GM19035 (cell line): ENCODE data around the gene RHBDL3.
"Not testable (repeated sequence)": the region's sequence is repeated elsewhere in the genome, so short reads cannot be mapped to it uniquely, and the experiment has no call there.

ENCODE experiments used
- ATAC-seq: cut with Tn5 transposase; IDR thresholded peaks from one replicate; pipeline ENCODE4 v1.9.1; 2021; ENCODE audit not compliant: unreplicated experiment

The RHBDL3 gene

DNA sequence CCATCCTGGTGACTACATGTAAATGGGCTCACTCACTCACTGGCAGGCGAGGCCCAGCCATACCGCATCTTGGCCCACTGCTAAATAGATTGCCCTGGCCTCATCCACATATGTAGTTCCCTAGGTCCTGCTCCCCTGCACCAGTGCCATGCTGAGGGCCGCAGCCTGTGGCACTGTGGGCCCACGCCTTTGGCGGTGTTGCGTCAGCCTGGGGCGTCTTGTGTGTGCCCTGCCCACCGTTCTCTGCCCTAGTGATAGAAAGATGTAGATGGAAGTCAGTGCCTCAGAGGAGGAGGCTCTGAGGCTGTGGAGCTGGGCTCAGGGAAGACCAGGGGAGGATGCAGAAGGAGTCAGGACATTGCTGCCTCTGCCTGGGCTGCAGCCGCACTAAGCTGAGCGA lies 57.4 kb downstream of the RHBDL3 start:
- no peak for ATAC-seq

GRCh38 chr17:32323811-32324491 lies 58.3 kb downstream of the RHBDL3 start:
- no peak for ATAC-seq

DNA sequence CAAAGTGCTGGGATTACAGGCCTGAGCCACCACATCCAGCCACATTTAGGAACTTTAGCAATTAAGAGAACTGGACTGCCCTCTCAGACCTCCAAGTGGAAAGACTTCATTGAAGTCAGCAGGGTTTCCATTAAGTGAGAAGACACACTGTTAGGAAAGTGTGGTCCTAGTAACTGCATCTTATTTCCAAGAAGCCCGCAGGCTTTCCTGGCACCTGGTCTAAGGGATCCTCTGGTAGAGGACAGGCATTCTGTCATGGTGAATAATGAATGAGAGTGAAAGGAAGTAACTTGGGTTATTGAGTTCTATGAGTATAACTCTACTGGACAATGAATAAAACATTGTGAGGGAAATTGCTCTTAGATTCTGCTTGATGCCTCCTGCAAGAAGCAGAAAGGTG lies 62.3 kb downstream of the RHBDL3 start:
- ATAC-seq, result no peak

- ATAC-seq, result no peak
Measured at GRCh38 chr17:32330147-32330546, 64.5 kb downstream of the RHBDL3 start.

GRCh38 chr17:32331243-32332040 lies 65.8 kb downstream of the RHBDL3 start:
- no peak for ATAC-seq

DNA sequence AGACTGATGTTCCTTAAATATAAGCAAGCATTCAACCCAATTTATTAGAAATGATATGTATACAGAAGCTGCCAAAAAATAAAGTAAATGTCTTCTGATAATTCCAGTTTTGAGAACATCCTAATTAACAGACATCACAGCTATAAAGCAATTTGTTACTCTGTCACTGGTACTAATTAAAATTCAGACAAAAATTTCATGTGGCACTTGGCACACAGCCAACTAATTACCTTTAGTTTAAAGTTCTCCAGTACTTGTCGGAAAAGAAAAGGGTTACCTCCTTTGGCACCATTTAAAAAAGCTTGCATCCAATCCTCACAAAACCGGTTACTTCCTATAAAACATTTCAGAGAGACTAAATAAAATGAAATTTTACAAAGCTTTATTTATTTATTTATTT lies 67.6 kb downstream of the RHBDL3 start:
- no peak for ATAC-seq

DNA sequence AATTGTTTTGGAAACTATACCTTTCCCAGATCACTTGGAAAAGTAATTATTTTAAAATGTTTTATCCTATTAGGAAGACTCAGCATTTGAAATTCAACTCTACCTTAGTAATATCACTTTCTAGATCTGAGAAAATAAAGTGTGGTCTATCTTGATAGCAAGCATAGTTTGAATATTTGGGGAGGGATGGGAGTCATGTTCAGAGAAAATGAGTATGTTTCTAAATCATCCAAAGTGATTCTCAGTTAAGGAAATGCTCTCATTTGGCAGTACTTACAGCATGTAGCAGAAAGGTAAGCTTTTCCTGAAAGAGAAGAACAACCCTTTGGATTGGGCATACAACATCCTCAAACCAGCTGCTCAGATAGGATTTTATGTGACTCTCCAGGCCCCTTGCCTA lies 69.4 kb downstream of the RHBDL3 start:
- ATAC-seq, result no peak

DNA sequence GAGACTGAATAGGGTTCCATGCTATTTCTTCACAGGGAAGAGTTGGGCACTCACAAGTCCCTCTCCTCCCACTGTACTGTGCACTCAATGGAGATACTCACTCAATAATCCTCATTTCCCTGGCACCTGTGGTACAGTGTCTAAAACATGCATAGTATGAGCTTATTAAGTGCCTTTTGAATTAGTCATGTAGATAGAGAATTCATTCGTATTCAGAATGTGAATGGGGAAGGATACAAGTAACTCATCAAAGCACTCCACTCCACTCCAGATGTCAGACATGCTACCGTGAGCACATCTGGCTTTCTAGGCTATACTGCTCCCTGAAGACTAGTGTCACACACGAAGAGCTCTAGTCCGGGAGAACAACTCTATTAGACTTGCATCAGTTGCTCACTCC lies 70.1 kb downstream of the RHBDL3 start:
- ATAC-seq, result no peak

DNA sequence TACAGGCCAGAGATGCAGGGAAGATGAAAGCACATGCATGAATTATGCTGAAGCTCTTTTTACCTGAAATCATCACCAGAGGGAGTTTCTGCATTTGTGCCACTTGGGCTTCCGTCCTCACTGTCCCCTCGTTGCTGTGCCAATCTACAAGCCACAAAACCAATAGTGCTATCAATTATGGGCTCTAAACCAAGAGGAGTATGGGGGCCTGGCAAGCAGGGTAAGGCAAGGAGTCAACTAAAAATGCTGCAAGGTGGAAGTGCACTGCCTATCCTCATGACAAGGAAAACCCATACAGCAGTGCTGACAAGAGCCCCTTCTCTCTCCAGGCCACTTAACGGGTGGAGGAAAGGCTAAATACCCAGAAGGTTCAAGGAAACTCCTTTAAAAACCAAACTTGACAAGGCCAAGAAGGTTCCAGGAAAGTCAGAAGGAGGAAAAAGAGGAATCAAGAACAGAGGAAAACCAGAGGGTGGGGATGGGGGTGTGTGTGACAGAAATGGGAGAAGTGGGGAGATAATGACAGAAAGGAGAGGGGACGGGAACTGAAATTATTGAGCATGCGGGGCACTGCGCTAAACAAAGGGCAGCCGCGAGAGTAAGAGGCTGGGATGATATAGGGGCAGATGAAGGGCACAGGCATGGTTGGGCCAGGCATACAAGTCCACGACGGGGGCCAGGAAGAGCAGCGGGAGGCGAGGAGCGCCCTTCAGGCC lies 75.7 kb downstream of the RHBDL3 start:
- peak; percentile 12 for ATAC-seq

- peak; percentile 81 for ATAC-seq
Measured at GRCh38 chr17:32341857-32342602, 76.4 kb downstream of the RHBDL3 start, which contains the start of gene C17orf75. TSS of gene C17orf75 (minus strand) at chr17:32342173. CDS start at chr17:32342139, 34 bp downstream.

GRCh38 chr17:32342603-32343325 lies 77.1 kb downstream of the RHBDL3 start:
- no peak for ATAC-seq

DNA sequence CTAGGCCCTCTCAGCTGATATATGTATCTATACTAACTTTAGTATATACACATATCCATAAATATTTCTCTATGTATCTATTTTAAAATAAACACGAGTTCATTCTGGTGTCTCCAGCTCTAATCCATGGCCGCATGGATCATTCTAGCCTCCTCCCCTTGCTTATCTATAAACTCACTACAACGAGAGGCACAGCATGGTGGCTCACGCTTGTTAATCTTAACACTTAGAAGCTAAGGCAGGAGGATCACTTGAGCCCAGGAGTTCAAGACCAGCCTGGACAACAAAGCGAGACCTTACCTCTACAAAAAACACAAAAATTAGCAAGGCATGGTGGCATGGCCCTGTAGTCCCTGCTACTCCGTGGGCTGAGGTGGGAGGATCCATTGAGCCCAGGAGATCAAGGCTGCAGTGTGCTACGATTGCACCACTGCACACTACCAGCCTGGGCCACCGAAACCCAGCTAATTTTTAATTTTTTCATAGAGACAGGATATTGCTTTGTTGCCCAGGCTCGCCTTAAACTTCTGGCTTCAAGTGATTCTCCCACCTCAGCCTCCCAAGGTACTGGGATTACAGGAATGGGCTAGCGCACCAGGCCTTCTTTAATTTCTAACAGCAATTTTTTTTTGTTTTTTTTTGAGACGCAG lies 80.4 kb downstream of the RHBDL3 start:
- no peak for ATAC-seq

- ATAC-seq, result no peak
Measured at GRCh38 chr17:32348483-32348800, 82.8 kb downstream of the RHBDL3 start.

DNA sequence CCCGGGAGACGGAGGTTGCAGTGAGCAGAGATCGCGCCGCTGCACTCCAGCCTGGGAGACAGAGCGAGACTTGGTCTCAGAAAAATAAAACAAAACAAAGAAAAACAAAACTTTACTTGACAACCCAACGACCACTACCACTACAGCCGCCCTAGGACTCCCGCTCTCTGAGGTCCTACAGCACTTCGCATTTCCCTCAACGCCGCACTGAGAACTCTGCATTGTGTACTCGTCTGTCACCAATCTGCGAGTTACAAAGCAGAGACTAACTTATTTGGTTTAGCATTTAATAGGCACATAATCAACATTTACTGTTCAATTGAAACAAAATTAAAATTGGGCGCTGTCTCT lies 83.8 kb downstream of the RHBDL3 start:
- ATAC-seq, result peak; percentile 13

GRCh38 chr17:32349854-32350665 lies 84.4 kb downstream of the RHBDL3 start, which contains the start of gene ZNF207:
TSS of gene ZNF207 (plus strand) at chr17:32350157. CDS start at chr17:32350286, 129 bp downstream.
- ATAC-seq, result peak; percentile 92

DNA sequence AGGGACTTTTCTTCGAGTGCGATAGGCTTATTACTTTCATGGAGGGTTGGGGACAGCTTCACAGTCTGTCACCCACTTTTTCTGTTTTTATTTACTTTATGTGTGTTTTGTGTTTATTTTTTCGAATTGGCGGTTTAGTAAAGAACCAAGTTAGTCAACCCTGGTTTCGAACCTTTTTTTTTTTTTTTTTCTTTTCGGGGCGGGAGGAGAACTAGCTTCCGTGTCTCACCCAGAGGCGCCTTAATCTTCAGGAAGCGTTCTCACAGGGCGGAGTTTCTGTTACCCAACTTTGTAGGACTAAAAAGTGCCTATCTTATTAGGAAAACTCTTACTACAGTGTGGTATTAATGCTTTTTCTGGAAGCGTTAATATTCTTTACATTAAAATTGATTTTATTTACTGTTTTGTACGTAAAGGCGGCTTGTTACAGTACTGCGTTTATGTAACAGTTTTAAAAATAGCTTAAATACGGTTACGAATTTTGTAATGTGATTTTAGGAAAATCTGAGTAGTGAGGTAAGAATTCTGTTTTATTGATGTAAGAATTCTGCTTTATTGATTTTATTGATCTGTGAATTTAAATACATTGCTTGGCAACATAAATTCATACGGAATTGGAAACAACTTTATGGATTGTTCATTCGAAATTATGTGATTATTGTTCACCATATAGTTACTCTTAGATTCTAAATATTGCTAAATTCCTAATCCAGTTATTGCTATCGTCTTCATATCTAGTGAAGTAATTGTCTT lies 85.2 kb downstream of the RHBDL3 start:
- ATAC-seq, result peak; percentile 9

GRCh38 chr17:32352734-32353133 lies 87.1 kb downstream of the RHBDL3 start:
- not testable (repeated sequence) for ATAC-seq

GRCh38 chr17:32355649-32356377 lies 90.2 kb downstream of the RHBDL3 start:
- no peak for ATAC-seq
